Activated CD8-positive, alpha-beta memory T cell treated with anti-CD3 and anti-CD28 coated beads, Interleukin-2, amount 10 ng/mL, durations not matched to agents 7 days and 5 days (primary cell): ENCODE data around the gene HOMER3. TPM values are rescaled to one million over a fixed set of nuclear protein-coding genes. Genes with fewer than 3 reads are reported as not detected.

Source experiments
- ATAC-seq: fragments of 150-1000 bp; cut with Tn5 transposase; one replicate; pipeline ENCODE4 v1.10.0; 2021; ENCODE audit warnings: moderate library complexity
- CTCF ChIA-PET: fragments of 350-600 bp; sonication (Branson Sonifier 250); formaldehyde crosslinking; loops from one replicate; lab custom pipeline; 2021; ENCODE audit warnings: antibody characterized with exemption; lab: Charles Lee
- DNase-seq: peaks from one replicate; pipeline ENCODE4 v3.0.0-alpha.2; 2020
- H3K27ac Mint-ChIP-seq: one replicate; pipeline ENCODE4 v1.8.0; 2021; ENCODE audit warnings: mild to moderate bottlenecking, mixed read lengths
- H3K27me3 Mint-ChIP-seq: one replicate; pipeline ENCODE4 v1.8.0; 2021; ENCODE audit warnings: mixed read lengths
- H3K36me3 Mint-ChIP-seq: one replicate; pipeline ENCODE4 v1.8.0; 2021; ENCODE audit warnings: mild to moderate bottlenecking, mixed read lengths
- H3K4me1 Mint-ChIP-seq: one replicate; pipeline ENCODE4 v1.8.0; 2021; ENCODE audit warnings: mixed read lengths
- H3K4me3 Mint-ChIP-seq: one replicate; pipeline ENCODE4 v1.8.0; 2021; ENCODE audit warnings: mild to moderate bottlenecking, moderate library complexity, mixed read lengths
- H3K9me3 Mint-ChIP-seq: one replicate; pipeline ENCODE4 v1.8.0; 2022; ENCODE audit warnings: low read depth, mixed read lengths
- total RNA-seq, 2 experiments: library from RNA; stranded (reverse); gene quantifications; one replicate each; pipeline ENCODE4 v1.2.3, GENCODE V29; 2021

Gene HOMER3
- total RNA-seq, 2 experiments from 2014 or later: 0.26 TPM; not detected in 1

GRCh38 chr19:18948075-18948975 lies 7.3 kb upstream of the HOMER3 start:
- peaks cover 3% of the 10 kb centered on the region for H3K4me1 Mint-ChIP-seq
- H3K9me3 Mint-ChIP-seq: no peaks in the 10 kb centered on the region
- no peaks in the 10 kb centered on the region for H3K36me3 Mint-ChIP-seq
- H3K27me3 Mint-ChIP-seq: peaks cover 3% of the 10 kb centered on the region
- no peak overlapping the region for H3K4me3 Mint-ChIP-seq
- no peak for DNase-seq
- no peak overlapping the region for H3K27ac Mint-ChIP-seq
- CTCF ChIA-PET: interaction anchor here (0.7 to 1.0 kb wide), 2 partner anchors 12 to 363 kb away, joined by 3 to 4 read pairs; no protein-coding TSS in a partner anchor
- no peak for ATAC-seq

- ATAC-seq (no peak), DNase-seq (no peak)
- CTCF ChIA-PET: interaction anchor here (0.7 kb wide), 1 partner anchor 1482 kb away, joined by 3 read pairs; no protein-coding TSS in a partner anchor
- Mint-ChIP-seq H3K4me1 (peaks cover 3% of the 10 kb centered on the region), H3K27ac (no peak overlapping the region), H3K36me3 (no peaks in the 10 kb centered on the region), H3K27me3 (peaks cover 15% of the 10 kb centered on the region), H3K9me3 (no peaks in the 10 kb centered on the region), H3K4me3 (no peak overlapping the region)
Observed at GRCh38 chr19:18946918-18947317, 5.9 kb upstream of the HOMER3 start.

GRCh38 chr19:18946335-18946734 lies 5.3 kb upstream of the HOMER3 start:
- CTCF ChIA-PET: no interaction called here
- Mint-ChIP-seq H3K27ac (no peak overlapping the region), H3K4me1 (peaks cover 3% of the 10 kb centered on the region), H3K4me3 (no peak overlapping the region), H3K27me3 (peaks cover 21% of the 10 kb centered on the region), H3K9me3 (no peaks in the 10 kb centered on the region), H3K36me3 (no peaks in the 10 kb centered on the region)
- DNase-seq (no peak), ATAC-seq (no peak)

- Mint-ChIP-seq H3K4me3 (no peak overlapping the region), H3K9me3 (no peaks in the 10 kb centered on the region), H3K27me3 (peaks cover 25% of the 10 kb centered on the region), H3K27ac (no peak overlapping the region), H3K4me1 (peaks cover 5% of the 10 kb centered on the region), H3K36me3 (no peaks in the 10 kb centered on the region)
- DNase-seq (no peak), ATAC-seq (no peak)
- CTCF ChIA-PET: no interaction called here
Observed at GRCh38 chr19:18945297-18945696, 4.3 kb upstream of the HOMER3 start.

- CTCF ChIA-PET: no interaction called here
- H3K4me3 Mint-ChIP-seq: no peak overlapping the region
- H3K9me3 Mint-ChIP-seq: no peaks in the 10 kb centered on the region
- no peak overlapping the region for H3K27ac Mint-ChIP-seq
- peaks cover 38% of the 10 kb centered on the region for H3K27me3 Mint-ChIP-seq
- DNase-seq (no peak), ATAC-seq (no peak)
- no peaks in the 10 kb centered on the region for H3K36me3 Mint-ChIP-seq
- H3K4me1 Mint-ChIP-seq: peaks cover 2% of the 10 kb centered on the region
Observed at GRCh38 chr19:18943465-18943864, 2.4 kb upstream of the HOMER3 start.

- no peaks in the 10 kb centered on the region for H3K9me3 Mint-ChIP-seq
- peaks cover 2% of the 10 kb centered on the region for H3K4me1 Mint-ChIP-seq
- no peak for DNase-seq
- H3K27me3 Mint-ChIP-seq: peaks cover 39% of the 10 kb centered on the region
- no peak for ATAC-seq
- no peak overlapping the region for H3K4me3 Mint-ChIP-seq
- no peaks in the 10 kb centered on the region for H3K36me3 Mint-ChIP-seq
- H3K27ac Mint-ChIP-seq: no peak overlapping the region
- CTCF ChIA-PET: no interaction called here
Observed at GRCh38 chr19:18942692-18943091, 1.7 kb upstream of the HOMER3 start.

- no peak overlapping the region for H3K4me3 Mint-ChIP-seq
- CTCF ChIA-PET: no interaction called here
- no peak overlapping the region for H3K27ac Mint-ChIP-seq
- no peaks in the 10 kb centered on the region for H3K9me3 Mint-ChIP-seq
- DNase-seq (no peak), ATAC-seq (no peak)
- H3K4me1 Mint-ChIP-seq: peaks cover 2% of the 10 kb centered on the region
- no peaks in the 10 kb centered on the region for H3K36me3 Mint-ChIP-seq
- peaks cover 40% of the 10 kb centered on the region for H3K27me3 Mint-ChIP-seq
Observed at GRCh38 chr19:18941628-18942354, 774 bp upstream of the HOMER3 start.

GRCh38 chr19:18939922-18940768 lies 872 bp downstream of the HOMER3 start:
- Mint-ChIP-seq H3K27ac (no peak overlapping the region), H3K4me3 (peak overlapping the region; percentile 20), H3K27me3 (peaks cover 40% of the 10 kb centered on the region), H3K36me3 (no peaks in the 10 kb centered on the region), H3K4me1 (peaks cover 2% of the 10 kb centered on the region), H3K9me3 (no peaks in the 10 kb centered on the region)
- ATAC-seq: no peak
- CTCF ChIA-PET: no interaction called here
- DNase-seq: no peak

- no peaks in the 10 kb centered on the region for H3K9me3 Mint-ChIP-seq
- H3K36me3 Mint-ChIP-seq: no peaks in the 10 kb centered on the region
- H3K27me3 Mint-ChIP-seq: peaks cover 40% of the 10 kb centered on the region
- ATAC-seq: no peak
- peaks cover 2% of the 10 kb centered on the region for H3K4me1 Mint-ChIP-seq
- no peak for DNase-seq
- no peak overlapping the region for H3K27ac Mint-ChIP-seq
- CTCF ChIA-PET: no interaction called here
- no peak overlapping the region for H3K4me3 Mint-ChIP-seq
Observed at GRCh38 chr19:18939163-18939562, 1.9 kb downstream of the HOMER3 start.

- peaks cover 15% of the 10 kb centered on the region for H3K27me3 Mint-ChIP-seq
- H3K27ac Mint-ChIP-seq: no peak overlapping the region
- ATAC-seq (no peak), DNase-seq (no peak)
- H3K36me3 Mint-ChIP-seq: no peaks in the 10 kb centered on the region
- no peaks in the 10 kb centered on the region for H3K9me3 Mint-ChIP-seq
- H3K4me1 Mint-ChIP-seq: peaks cover 5% of the 10 kb centered on the region
- H3K4me3 Mint-ChIP-seq: no peak overlapping the region
- CTCF ChIA-PET: no interaction called here
Observed at GRCh38 chr19:18933297-18933696, 7.7 kb downstream of the HOMER3 start.

- Mint-ChIP-seq H3K4me1 (peaks cover 5% of the 10 kb centered on the region), H3K9me3 (no peaks in the 10 kb centered on the region), H3K27me3 (peaks cover 13% of the 10 kb centered on the region), H3K27ac (no peak overlapping the region), H3K36me3 (peaks cover under 1% of the 10 kb centered on the region), H3K4me3 (peak overlapping the region; percentile 25)
- peak; percentile 92 for ATAC-seq
- DNase-seq: peak; percentile 82
- CTCF ChIA-PET: no interaction called here
Observed at GRCh38 chr19:18932216-18932841, 8.7 kb downstream of the HOMER3 start.

- H3K4me1 Mint-ChIP-seq: peaks cover 5% of the 10 kb centered on the region
- no peaks in the 10 kb centered on the region for H3K9me3 Mint-ChIP-seq
- ATAC-seq: no peak
- DNase-seq: no peak
- H3K27ac Mint-ChIP-seq: no peak overlapping the region
- CTCF ChIA-PET: no interaction called here
- H3K27me3 Mint-ChIP-seq: peaks cover 13% of the 10 kb centered on the region
- H3K36me3 Mint-ChIP-seq: peaks cover 3% of the 10 kb centered on the region
- no peak overlapping the region for H3K4me3 Mint-ChIP-seq
Observed at GRCh38 chr19:18931316-18932162, 9.5 kb downstream of the HOMER3 start.
